GM18507 (cell line): ENCODE measurements around the gene SMPDL3B.

Experiments used
- DNase-seq: peaks from one replicate; pipeline ENCODE4 v3.0.0; 2011; ENCODE audit warnings: low read depth; ENCODE audit not compliant: insufficient read length; ENCODE audit errors: extremely low spot score
- FAIRE-seq: peaks from 2 replicates; lab custom pipeline; 2011; peaks lifted over from hg19 to GRCh38; lab: Jason Lieb, UNC

The SMPDL3B gene

DNA sequence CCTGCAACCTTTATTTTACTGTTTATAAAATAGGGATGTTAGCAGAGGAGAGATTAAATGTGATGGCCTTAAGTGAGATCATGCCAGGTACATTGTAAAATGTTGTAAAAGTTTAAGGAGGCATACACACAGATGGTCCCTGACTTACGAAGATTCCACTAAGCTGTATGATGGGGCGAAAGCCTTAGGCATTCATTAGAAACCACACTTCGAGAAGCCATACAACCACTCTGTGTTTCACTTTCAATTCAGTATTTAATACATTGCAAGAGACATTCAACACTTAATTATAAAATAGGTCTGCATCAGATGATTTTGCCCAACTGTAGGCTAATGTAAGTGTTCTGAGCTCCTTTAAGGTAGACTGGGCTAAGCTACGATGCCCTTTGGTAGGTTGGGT lies 3.7 kb downstream of the SMPDL3B start:
- DNase-seq (no peak), FAIRE-seq (no peak)

- FAIRE-seq: no peak
- DNase-seq: no peak
Measured at GRCh38 chr1:27940297-27940696, 5.5 kb downstream of the SMPDL3B start.

- DNase-seq (no peak), FAIRE-seq (no peak)
Measured at GRCh38 chr1:27940870-27941560, 6.2 kb downstream of the SMPDL3B start.

GRCh38 chr1:27941671-27942540 lies 7.1 kb downstream of the SMPDL3B start:
- no peak for DNase-seq
- no peak for FAIRE-seq

DNA sequence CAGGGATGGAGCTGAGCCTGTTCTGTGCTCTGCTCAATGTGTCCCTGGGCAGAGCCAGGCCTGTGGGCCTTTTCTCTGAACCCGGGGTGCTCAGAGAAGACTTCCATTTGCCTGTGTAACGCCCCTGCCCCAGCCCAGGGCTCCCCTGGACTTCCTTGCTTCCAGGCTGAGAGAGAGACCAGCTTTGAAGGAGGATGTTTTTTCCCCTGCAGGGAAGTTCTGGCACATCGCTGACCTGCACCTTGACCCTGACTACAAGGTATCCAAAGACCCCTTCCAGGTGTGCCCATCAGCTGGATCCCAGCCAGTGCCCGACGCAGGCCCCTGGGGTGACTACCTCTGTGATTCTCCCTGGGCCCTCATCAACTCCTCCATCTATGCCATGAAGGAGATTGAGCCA lies 10.2 kb downstream of the SMPDL3B start:
- DNase-seq (no peak), FAIRE-seq (no peak)

- FAIRE-seq (no peak), DNase-seq (no peak)
Measured at GRCh38 chr1:27949027-27949426, 14.2 kb downstream of the SMPDL3B start.

GRCh38 chr1:27951396-27951795 lies 16.6 kb downstream of the SMPDL3B start:
- no peak for FAIRE-seq
- no peak for DNase-seq

GRCh38 chr1:27952147-27952546 lies 17.3 kb downstream of the SMPDL3B start:
- DNase-seq (no peak), FAIRE-seq (no peak)

- FAIRE-seq (no peak), DNase-seq (no peak)
Measured at GRCh38 chr1:27954186-27954585, 19.4 kb downstream of the SMPDL3B start.

DNA sequence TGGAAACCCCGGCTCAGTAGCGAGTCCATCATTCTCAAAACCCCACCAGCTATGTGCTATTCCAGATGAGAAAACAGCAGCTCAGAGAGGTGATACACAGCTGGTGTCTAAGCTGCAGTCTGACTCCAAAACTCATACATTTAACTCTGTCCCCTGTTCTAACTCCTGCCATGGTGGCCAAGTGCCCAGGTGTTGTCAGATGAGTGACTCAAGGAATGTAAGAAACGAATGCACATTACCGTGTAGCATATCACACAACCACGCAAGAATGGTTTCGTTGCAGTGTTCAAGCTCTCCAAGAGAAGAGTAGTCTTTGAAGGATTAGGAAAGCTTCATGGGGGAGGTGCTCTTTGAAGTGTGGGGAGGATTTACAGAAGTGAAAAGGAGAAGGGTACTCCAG lies 20.3 kb downstream of the SMPDL3B start:
- DNase-seq (no peak), FAIRE-seq (no peak)

DNA sequence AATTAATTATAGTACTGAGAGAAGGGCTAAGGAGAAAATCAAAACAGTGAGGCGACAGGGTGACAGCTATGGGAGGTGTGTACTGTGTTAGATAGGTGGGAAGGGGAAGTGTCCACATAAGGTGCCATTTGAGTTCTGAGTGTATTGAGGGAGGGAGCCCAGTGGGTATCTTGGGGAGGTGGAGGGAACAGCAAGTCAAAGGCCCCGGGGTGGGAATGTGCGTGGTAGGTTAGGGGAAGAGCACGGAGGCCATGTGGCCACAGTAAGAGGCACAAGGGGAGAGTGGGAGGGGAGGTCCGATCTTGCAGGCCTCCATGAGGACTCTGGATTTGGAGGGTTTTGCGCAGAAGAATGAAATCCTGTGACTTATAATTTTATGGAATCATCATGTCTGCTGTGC lies 22.0 kb downstream of the SMPDL3B start:
- no peak for DNase-seq
- FAIRE-seq: no peak

- no peak for DNase-seq
- no peak for FAIRE-seq
Measured at GRCh38 chr1:27957655-27958054, 22.9 kb downstream of the SMPDL3B start.

DNA sequence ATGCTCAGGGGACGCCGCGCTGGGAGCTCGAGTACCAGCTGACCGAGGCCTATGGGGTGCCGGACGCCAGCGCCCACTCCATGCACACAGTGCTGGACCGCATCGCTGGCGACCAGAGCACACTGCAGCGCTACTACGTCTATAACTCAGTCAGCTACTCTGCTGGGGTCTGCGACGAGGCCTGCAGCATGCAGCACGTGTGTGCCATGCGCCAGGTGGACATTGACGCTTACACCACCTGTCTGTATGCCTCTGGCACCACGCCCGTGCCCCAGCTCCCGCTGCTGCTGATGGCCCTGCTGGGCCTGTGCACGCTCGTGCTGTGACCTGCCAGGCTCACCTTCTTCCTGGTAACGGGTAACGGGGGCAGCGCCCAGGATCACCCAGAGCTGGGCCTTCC lies 23.7 kb downstream of the SMPDL3B start:
- FAIRE-seq (no peak), DNase-seq (no peak)

GRCh38 chr1:27959792-27960603 lies 25.2 kb downstream of the SMPDL3B start, which contains the start of gene XKR8:
XKR8 (plus strand) TSS chr1:27959973; CDS start chr1:27960070, 97 bp downstream.
- FAIRE-seq (no peak), DNase-seq (peak; percentile 93)

DNA sequence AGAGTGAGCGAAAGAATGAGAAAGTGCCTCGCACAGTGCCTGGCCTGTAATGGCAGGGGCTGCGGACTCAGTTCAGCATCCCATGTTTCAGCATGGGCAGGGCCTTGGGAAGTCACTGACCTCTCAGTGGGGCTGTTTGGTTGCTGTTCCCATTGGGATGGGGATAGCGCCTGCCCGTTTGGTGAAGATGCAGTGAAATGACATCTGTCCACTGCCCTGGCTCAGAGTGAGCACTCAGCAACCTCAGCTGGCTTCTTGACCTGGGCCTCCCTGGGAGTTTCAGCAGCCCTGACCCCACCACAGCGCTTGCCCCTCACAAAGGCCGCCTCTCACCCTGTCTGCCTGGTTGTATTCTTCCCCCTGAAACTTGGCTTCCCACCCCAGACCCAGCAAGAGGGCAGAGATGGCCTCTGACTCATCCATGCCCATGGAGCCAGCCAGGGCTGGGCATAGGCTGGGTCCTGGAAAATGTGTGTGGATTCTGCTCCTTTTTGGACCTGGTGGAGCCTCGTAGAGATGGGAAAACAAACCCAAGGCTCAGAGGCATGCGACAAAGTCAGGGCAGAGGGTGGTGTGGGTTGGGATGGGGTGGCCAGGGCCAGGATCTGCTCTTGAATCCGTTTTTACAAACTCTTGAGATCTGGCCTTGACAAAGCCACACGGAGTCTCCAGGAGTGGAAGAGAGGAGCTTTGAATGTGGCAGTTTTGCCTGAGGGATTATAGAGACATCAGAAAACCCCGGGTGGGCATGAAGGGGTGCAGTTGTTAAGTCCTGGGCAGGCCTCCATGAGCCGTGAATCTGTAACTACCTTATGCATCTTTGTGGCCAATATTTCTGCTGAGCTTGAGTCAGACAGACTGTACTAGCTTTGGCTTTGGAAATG lies 26.2 kb downstream of the SMPDL3B start:
- FAIRE-seq (no peak), DNase-seq (no peak)

DNA sequence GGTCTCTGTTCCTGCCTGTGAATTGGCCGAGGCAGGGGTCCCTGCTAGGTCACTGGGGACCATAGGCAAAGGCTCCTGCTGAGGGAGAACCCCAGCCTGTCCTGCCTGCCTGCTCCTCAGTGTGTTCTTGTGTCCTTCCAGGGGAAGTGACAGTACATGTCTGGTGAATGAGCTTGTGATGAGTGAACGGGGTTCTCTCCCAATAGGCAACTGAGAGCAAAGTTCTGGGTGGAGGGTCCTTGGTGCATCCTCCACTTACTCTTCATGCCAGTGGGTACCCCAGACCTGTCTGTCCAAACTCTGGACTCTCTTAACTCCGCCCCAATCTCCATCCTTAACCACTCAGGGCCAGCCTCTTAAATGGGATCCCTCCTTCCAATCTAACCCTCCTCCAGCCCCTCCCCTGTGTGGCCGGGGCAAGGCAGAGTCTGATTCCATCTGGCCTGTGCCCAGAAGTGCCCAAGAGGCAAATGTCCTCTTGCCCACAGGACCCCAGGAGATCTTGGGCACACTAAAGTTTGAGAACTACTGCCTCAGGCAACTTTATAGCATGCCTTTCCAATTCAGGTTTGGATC lies 26.9 kb downstream of the SMPDL3B start:
- DNase-seq (no peak), FAIRE-seq (no peak)

GRCh38 chr1:27963393-27963792 lies 28.6 kb downstream of the SMPDL3B start:
- FAIRE-seq (no peak), DNase-seq (no peak)

DNA sequence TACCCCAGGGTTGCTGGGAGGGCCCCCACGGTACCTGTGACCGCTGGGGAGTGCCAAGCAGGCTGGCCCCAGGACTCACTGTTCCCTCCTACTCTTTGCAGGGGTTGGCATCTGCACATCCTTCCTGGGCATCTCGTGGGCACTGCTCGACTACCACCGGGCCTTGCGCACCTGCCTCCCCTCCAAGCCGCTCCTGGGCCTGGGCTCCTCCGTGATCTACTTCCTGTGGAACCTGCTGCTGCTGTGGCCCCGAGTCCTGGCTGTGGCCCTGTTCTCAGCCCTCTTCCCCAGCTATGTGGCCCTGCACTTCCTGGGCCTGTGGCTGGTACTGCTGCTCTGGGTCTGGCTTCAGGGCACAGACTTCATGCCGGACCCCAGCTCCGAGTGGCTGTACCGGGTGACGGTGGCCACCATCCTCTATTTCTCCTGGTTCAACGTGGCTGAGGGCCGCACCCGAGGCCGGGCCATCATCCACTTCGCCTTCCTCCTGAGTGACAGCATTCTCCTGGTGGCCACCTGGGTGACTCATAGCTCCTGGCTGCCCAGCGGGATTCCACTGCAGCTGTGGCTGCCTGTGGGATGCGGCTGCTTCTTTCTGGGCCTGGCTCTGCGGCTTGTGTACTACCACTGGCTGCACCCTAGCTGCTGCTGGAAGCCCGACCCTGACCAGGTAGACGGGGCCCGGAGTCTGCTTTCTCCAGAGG lies 31.8 kb downstream of the SMPDL3B start:
- FAIRE-seq (no peak), DNase-seq (no peak)
